Endodermal cell (in vitro differentiated cells): Measurements from ENCODE around the gene NOD2. TPM values are rescaled to one million over a fixed set of nuclear protein-coding genes. Genes with fewer than 3 reads are reported as not detected.

Source experiments
- DNase-seq: peaks from one replicate; pipeline ENCODE4 v3.0.0-alpha.2; 2017
- H3K27ac ChIP-seq: 2 replicates; pipeline ENCODE4 v1.5.1; 2013; ENCODE audit warnings: mild to moderate bottlenecking, low read depth, low read length, moderate library complexity
- H3K27me3 ChIP-seq: 2 replicates; pipeline ENCODE4 v1.6.1; 2013; ENCODE audit warnings: mild to moderate bottlenecking, low read length, moderate library complexity; ENCODE audit not compliant: insufficient read depth, control insufficient read depth, poor library complexity, severe bottlenecking
- H3K36me3 ChIP-seq: 2 replicates; pipeline ENCODE4 v1.7.0; 2013; ENCODE audit warnings: mild to moderate bottlenecking, low read length, moderate library complexity; ENCODE audit not compliant: control insufficient read depth, insufficient read depth
- H3K4me1 ChIP-seq: one replicate; pipeline ENCODE4 v1.7.0; 2013; ENCODE audit warnings: low read length; ENCODE audit not compliant: control insufficient read depth, insufficient read depth
- H3K4me3 ChIP-seq: 2 replicates; pipeline ENCODE4 v1.5.1; 2013; ENCODE audit warnings: mild to moderate bottlenecking, low read length, moderate library complexity
- H3K9ac ChIP-seq: 2 replicates; pipeline ENCODE4 v1.6.1; 2013; ENCODE audit warnings: mild to moderate bottlenecking, low read length, moderate library complexity; ENCODE audit not compliant: poor library complexity, severe bottlenecking; ENCODE audit errors: extremely low read depth
- H3K9me3 ChIP-seq: 2 replicates; pipeline ENCODE4 v1.6.1; 2013; ENCODE audit warnings: mild to moderate bottlenecking, low read length, moderate library complexity; ENCODE audit not compliant: control insufficient read depth
- H3K27ac Mint-ChIP-seq: 2 replicates; pipeline ENCODE4 v1.8.0; 2020; ENCODE audit warnings: mixed read lengths
- H3K27me3 Mint-ChIP-seq: 2 replicates; pipeline ENCODE4 v1.8.0; 2021; ENCODE audit warnings: mild to moderate bottlenecking, mixed read lengths; ENCODE audit not compliant: insufficient read depth
- H3K36me3 Mint-ChIP-seq: 2 replicates; pipeline ENCODE4 v1.8.0; 2020; ENCODE audit warnings: low read depth, mixed read lengths
- H3K4me1 Mint-ChIP-seq: 2 replicates; pipeline ENCODE4 v1.8.0; 2020; ENCODE audit warnings: mixed read lengths
- H3K4me3 Mint-ChIP-seq: 2 replicates; pipeline ENCODE4 v1.8.0; 2020; ENCODE audit warnings: mild to moderate bottlenecking, moderate library complexity, mixed read lengths
- H3K9me3 Mint-ChIP-seq: 2 replicates; pipeline ENCODE4 v1.8.0; 2020; ENCODE audit warnings: mild to moderate bottlenecking, mixed read lengths
- CTCF ChIP-seq: fragments of 200-600 bp; sonication (generic); conservative IDR thresholded peaks from 2 replicates; pipeline ENCODE4 v1.5.0; 2021; ENCODE audit warnings: antibody characterized with exemption, mild to moderate bottlenecking
- WGBS, 2 experiments: methylation state at CpG; one replicate each; pipeline versions ENCODE4 v1.1.5 to v1.1.7; 2013; ENCODE audit warnings: missing lambda C conversion rate in 2 of 2, mixed read lengths in 1 of 2; ENCODE audit not compliant: insufficient coverage in 1 of 2, insufficient read length in 1 of 2; 5-methylcytosine and 5-hydroxymethylcytosine counted together
- total RNA-seq, 2 donors: library from RNA; stranded (reverse); fragmentation: NEBNext Ultra II Directional in 1 of 2; extraction: Animal tissue kit (Norgen Biotek cat#: 25700) in 1 of 2; gene quantifications; 2 replicates in 1 of 2; 3 replicates in 1 of 2; pipeline ENCODE4 v1.2.1, GENCODE V29; 2021

The NOD2 gene
- total RNA-seq, 2 donors from 2014 or later = 0.33 to 0.42 TPM

- Histone ChIP-seq H3K4me1 (no peaks in the 10 kb centered on the region), H3K9me3 (peaks cover 21% of the 10 kb centered on the region), H3K36me3 (no peaks in the 10 kb centered on the region), H3K27me3 (no peaks in the 10 kb centered on the region), H3K9ac (no peak overlapping the region), H3K4me3 (no peak overlapping the region), H3K27ac (no peak overlapping the region)
- TF ChIP-seq CTCF = no peak
- no peak for DNase-seq
- no peak overlapping the region for H3K27ac Mint-ChIP-seq
- 93 to 94% methylated on average over 5 to 6 of the region's 6 CpGs for WGBS, 2 experiments
- H3K4me1 Mint-ChIP-seq = no peaks in the 10 kb centered on the region
- peaks cover 3% of the 10 kb centered on the region for H3K36me3 Mint-ChIP-seq
- peaks cover 26% of the 10 kb centered on the region for H3K9me3 Mint-ChIP-seq
- H3K4me3 Mint-ChIP-seq = no peak overlapping the region
- peaks cover 19% of the 10 kb centered on the region for H3K27me3 Mint-ChIP-seq
Measured at GRCh38 chr16:50670476-50670875, 22.9 kb upstream of the NOD2 start.

- H3K4me3 Mint-ChIP-seq = no peak overlapping the region
- H3K27ac Mint-ChIP-seq = no peak overlapping the region
- H3K4me1 ChIP-seq = no peaks in the 10 kb centered on the region
- H3K36me3 ChIP-seq = no peaks in the 10 kb centered on the region
- no peak overlapping the region for H3K9ac ChIP-seq
- peak overlapping the region; percentile 17 for H3K4me3 ChIP-seq
- no peak overlapping the region for H3K27ac ChIP-seq
- peaks cover 26% of the 10 kb centered on the region for H3K9me3 Mint-ChIP-seq
- peak; percentile 82 for DNase-seq
- H3K36me3 Mint-ChIP-seq = peaks cover 3% of the 10 kb centered on the region
- no peaks in the 10 kb centered on the region for H3K4me1 Mint-ChIP-seq
- TF ChIP-seq CTCF = peak; percentile 92
- peaks cover 21% of the 10 kb centered on the region for H3K9me3 ChIP-seq
- peaks cover 19% of the 10 kb centered on the region for H3K27me3 Mint-ChIP-seq
- WGBS, 2 experiments = 34 to 53% methylated on average over 2 of the region's 2 CpGs
- no peaks in the 10 kb centered on the region for H3K27me3 ChIP-seq
Measured at GRCh38 chr16:50671644-50672260, 21.7 kb upstream of the NOD2 start.

- Histone ChIP-seq H3K9ac (no peak overlapping the region), H3K27ac (no peak overlapping the region), H3K36me3 (no peaks in the 10 kb centered on the region), H3K27me3 (no peaks in the 10 kb centered on the region), H3K4me1 (no peaks in the 10 kb centered on the region), H3K9me3 (peaks cover 21% of the 10 kb centered on the region), H3K4me3 (no peak overlapping the region)
- DNase-seq = no peak
- 97% methylated on average over 62 to 67 of the region's 70 CpGs for WGBS, 2 experiments
- Mint-ChIP-seq H3K36me3 (peaks cover 3% of the 10 kb centered on the region), H3K9me3 (peaks cover 26% of the 10 kb centered on the region), H3K27ac (no peak overlapping the region), H3K27me3 (peaks cover 19% of the 10 kb centered on the region), H3K4me3 (no peak overlapping the region), H3K4me1 (no peaks in the 10 kb centered on the region)
- TF ChIP-seq CTCF = no peak
Measured at GRCh38 chr16:50673496-50674275, 19.7 kb upstream of the NOD2 start.
